ENCODE measurements around the gene NPB.
A peak's percentile ranks its signal among the peaks of the same experiment; 100 is the strongest.
"Not testable (repeated sequence)": the region's sequence is repeated elsewhere in the genome, so short reads cannot be mapped to it uniquely, and the experiment has no call there.

Gene NPB

GRCh38 chr17:81912441-81913309 is 10.6 kb downstream of the NPB start:
- no peak for DNase-seq (ENCODE audit: low spot score)

GRCh38 chr17:81913394-81914102 is 11.5 kb downstream of the NPB start:
- no peak for DNase-seq (ENCODE audit: low spot score)

GRCh38 chr17:81914103-81914850 is 12.2 kb downstream of the NPB start:
- DNase-seq (ENCODE audit: low spot score): no peak

GRCh38 chr17:81915331-81915730 is 13.3 kb downstream of the NPB start:
- no peak for DNase-seq (ENCODE audit: low spot score)

- DNase-seq (ENCODE audit: low spot score): no peak
Measured at GRCh38 chr17:81916234-81917001, 14.4 kb downstream of the NPB start.

GRCh38 chr17:81917565-81918332 is 15.7 kb downstream of the NPB start, which contains the start of gene SIRT7:
TSS of gene SIRT7 (minus strand) at chr17:81918176. CDS start at chr17:81918131, 45 bp downstream.
- peak; percentile 90 for DNase-seq (ENCODE audit: low spot score)

- DNase-seq (ENCODE audit: low spot score): not testable (repeated sequence)
Measured at GRCh38 chr17:81918333-81918669, 16.3 kb downstream of the NPB start.

- no peak for DNase-seq (ENCODE audit: low spot score)
Measured at GRCh38 chr17:81918832-81919545, 17.0 kb downstream of the NPB start.

- no peak for DNase-seq (ENCODE audit: low spot score)
Measured at GRCh38 chr17:81920612-81921536, 18.8 kb downstream of the NPB start.

GRCh38 chr17:81921537-81921862 is 19.5 kb downstream of the NPB start:
- DNase-seq (ENCODE audit: low spot score): no peak

GRCh38 chr17:81921996-81922565 is 20.0 kb downstream of the NPB start:
- no peak for DNase-seq (ENCODE audit: low spot score)

- no peak for DNase-seq (ENCODE audit: low spot score)
Measured at GRCh38 chr17:81922566-81923301, 20.7 kb downstream of the NPB start.

GRCh38 chr17:81923302-81924260 is 21.5 kb downstream of the NPB start:
- DNase-seq (ENCODE audit: low spot score): no peak

- DNase-seq (ENCODE audit: low spot score): no peak
Measured at GRCh38 chr17:81924557-81925532, 22.8 kb downstream of the NPB start.

GRCh38 chr17:81925860-81926450 is 23.9 kb downstream of the NPB start:
- no peak for DNase-seq (ENCODE audit: low spot score)
